ENCODE data around the gene ZNF138. TPM values are rescaled to one million over a fixed set of nuclear protein-coding genes. Genes with fewer than 3 reads are reported as not detected.
"Not testable (repeated sequence)": the region's sequence is repeated elsewhere in the genome, so short reads cannot be mapped to it uniquely, and the experiment has no call there.

The ZNF138 gene
- total RNA-seq, 1 donor: 3.9 TPM

- no peak for TF ChIP-seq CTCF (IDR thresholded peaks at IDR 0.05; ENCODE audit: insufficient read depth, low read depth, low read length)
- no peak overlapping the region for H3K4me3 ChIP-seq (ENCODE audit: low read depth, low read length)
- no peak for DNase-seq (ENCODE audit: low read depth)
Measured at GRCh38 chr7:64774204-64774842, 19.9 kb upstream of the ZNF138 start.

DNA sequence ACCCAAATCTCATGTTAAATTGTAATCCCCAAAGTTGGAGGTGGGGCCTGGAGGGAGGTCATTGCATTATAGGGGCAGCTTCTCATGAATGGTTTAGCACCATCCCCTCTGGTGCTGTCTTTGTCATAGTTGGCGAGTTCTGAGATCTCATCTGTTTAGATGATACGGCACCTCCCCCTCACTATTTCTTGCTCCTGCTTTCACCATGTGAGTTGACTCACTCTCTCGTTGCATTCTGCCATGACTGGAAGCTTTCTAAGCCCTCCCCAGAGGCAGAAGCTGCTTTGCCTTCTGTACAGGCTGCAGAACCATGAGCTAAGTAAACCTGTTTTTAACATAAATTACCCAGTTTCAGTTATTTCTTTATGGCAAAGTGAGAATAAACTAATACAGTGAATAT lies 18.9 kb upstream of the ZNF138 start:
- DNase-seq (ENCODE audit: low read depth): no peak
- no peak for TF ChIP-seq CTCF (IDR thresholded peaks at IDR 0.05; ENCODE audit: insufficient read depth, low read depth, low read length)
- H3K4me3 ChIP-seq (ENCODE audit: low read depth, low read length): no peak overlapping the region

DNA sequence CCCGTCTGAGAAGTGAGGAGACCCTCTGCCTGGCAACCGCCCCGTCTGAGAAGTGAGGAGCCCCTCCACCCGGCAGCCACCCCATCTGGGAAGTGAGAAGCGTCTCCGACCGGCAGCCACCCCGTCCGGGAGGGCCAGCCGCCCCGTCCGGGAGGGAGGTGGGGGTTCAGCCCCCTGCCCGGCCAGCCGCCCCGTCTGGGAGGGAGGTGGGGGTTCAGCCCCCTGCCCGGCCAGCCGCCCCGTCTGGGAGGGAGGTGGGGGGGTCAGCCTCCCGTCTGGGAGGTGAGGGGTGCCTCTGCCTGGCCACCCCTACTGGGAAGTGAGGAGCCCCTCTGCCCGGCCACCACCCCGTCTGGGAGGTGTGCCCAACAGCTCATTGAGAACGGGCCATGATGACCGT lies 9.4 kb upstream of the ZNF138 start:
- DNase-seq (ENCODE audit: low read depth); H3K4me3 ChIP-seq (ENCODE audit: low read depth, low read length): not testable (repeated sequence)

GRCh38 chr7:64787295-64787694 lies 6.9 kb upstream of the ZNF138 start:
- TF ChIP-seq CTCF (IDR thresholded peaks at IDR 0.05; ENCODE audit: insufficient read depth, low read depth, low read length): no peak
- H3K4me3 ChIP-seq (ENCODE audit: low read depth, low read length): no peak overlapping the region
- no peak for DNase-seq (ENCODE audit: low read depth)

DNA sequence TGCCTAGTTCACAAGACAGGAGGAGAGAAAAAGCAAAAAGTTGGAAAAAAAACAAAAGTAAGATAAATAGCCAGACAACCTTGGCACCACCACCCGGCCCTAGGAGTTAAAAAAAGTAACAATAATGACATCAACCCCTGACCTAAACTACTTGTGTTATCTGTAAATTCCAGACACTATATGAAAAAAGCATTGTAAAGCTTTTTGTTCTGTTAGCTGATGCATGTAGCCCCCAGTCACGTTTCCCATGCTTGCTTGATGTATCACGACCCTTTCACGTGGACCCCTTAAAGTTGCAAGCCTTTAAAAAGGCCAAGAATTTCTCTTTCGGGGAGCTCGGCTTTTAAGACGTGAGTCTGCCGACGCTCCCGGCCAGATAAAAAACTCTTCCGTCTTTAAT lies 5.0 kb upstream of the ZNF138 start:
- not testable (repeated sequence) for H3K4me3 ChIP-seq (ENCODE audit: low read depth, low read length); DNase-seq (ENCODE audit: low read depth)

- no peak for DNase-seq (ENCODE audit: low read depth)
- no peak overlapping the region for H3K4me3 ChIP-seq (ENCODE audit: low read depth, low read length)
- no peak for TF ChIP-seq CTCF (IDR thresholded peaks at IDR 0.05; ENCODE audit: insufficient read depth, low read depth, low read length)
Measured at GRCh38 chr7:64793106-64793755, 997 bp upstream of the ZNF138 start.

- peak overlapping the region; percentile 82 for H3K4me3 ChIP-seq (ENCODE audit: low read depth, low read length)
- no peak for DNase-seq (ENCODE audit: low read depth)
- no peak for TF ChIP-seq CTCF (IDR thresholded peaks at IDR 0.05; ENCODE audit: insufficient read depth, low read depth, low read length)
Measured at GRCh38 chr7:64795176-64795575, 948 bp downstream of the ZNF138 start.

DNA sequence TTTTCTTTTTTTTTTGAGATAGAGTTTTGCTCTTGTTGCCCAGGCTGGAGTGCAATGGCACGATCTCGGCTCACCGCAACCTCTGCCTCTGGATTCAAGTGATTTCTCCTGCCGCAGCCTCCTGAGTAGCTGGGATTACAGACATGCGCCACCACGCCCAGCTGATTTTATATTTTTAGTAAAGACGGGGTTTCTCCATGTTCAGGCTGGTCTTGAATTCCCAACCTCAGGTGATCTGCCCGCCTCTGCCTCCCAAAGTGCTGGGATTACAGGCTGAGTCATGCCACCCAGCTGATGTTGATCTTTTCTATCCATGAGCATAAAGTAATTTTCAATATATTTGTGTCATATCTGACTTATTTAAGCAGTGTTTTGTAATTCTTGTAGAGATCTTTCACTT lies 4.9 kb downstream of the ZNF138 start:
- H3K4me3 ChIP-seq (ENCODE audit: low read depth, low read length); DNase-seq (ENCODE audit: low read depth): not testable (repeated sequence)

Measured in fibroblast of villous mesenchyme (primary cell).